SK-N-MC (cell line): ENCODE results near the gene SLC25A47.

ENCODE experiments used
- DNase-seq: peaks from one replicate; pipeline ENCODE4 v3.0.0-alpha.2; 2011; ENCODE audit warnings: low read depth, low spot score
- H3K27ac ChIP-seq: fragments of 200-600 bp; sonication (generic); 2 replicates; pipeline ENCODE4 v1.5.1; 2016; ENCODE audit warnings: mixed run types
- H3K36me3 ChIP-seq: fragments of 200-600 bp; sonication (generic); 2 replicates; pipeline ENCODE4 v1.6.1; 2017; ENCODE audit warnings: antibody characterized with exemption, low read length, mixed read lengths; ENCODE audit not compliant: insufficient read depth
- H3K4me3 ChIP-seq: fragments of 200-600 bp; sonication (generic); 2 replicates; pipeline ENCODE4 v1.5.1; 2016
- H3K9ac ChIP-seq: fragments of 200-600 bp; sonication (generic); 2 replicates; pipeline ENCODE4 v1.8.0; 2017; ENCODE audit warnings: mixed run types, mixed read lengths; ENCODE audit not compliant: insufficient read length
- H3K9me3 ChIP-seq: fragments of 200-600 bp; sonication (generic); 2 replicates; pipeline ENCODE4 v1.6.1; 2017; ENCODE audit warnings: low read depth, mild to moderate bottlenecking, antibody characterized with exemption, low read length, moderate library complexity, mixed read lengths
- EZH2 ChIP-seq: fragments of 200-600 bp; sonication (generic); IDR thresholded peaks from one replicate; pipeline ENCODE4 v1.6.1; 2017; ENCODE audit warnings: antibody characterized with exemption
- FOXP2 ChIP-seq: optimal IDR thresholded peaks from 2 replicates; pipeline ENCODE3; 2011; ENCODE audit warnings: mild to moderate bottlenecking, moderate library complexity; ENCODE audit not compliant: insufficient read depth; ENCODE audit errors: extremely low read length, control extremely low read depth
- POLR2AphosphoS5 ChIP-seq: IDR thresholded peaks from 2 replicates; pipeline ENCODE4 v1.6.1; 2012; ENCODE audit warnings: mild to moderate bottlenecking, low read depth, low read length, borderline replicate concordance

The SLC25A47 gene

GRCh38 chr14:100361626-100362025 is 38.5 kb downstream of the SLC25A47 start:
- Histone ChIP-seq H3K36me3 (peaks cover 49% of the 10 kb centered on the region), H3K4me3 (no peak overlapping the region), H3K27ac (no peak overlapping the region), H3K9ac (no peak overlapping the region), H3K9me3 (no peaks in the 10 kb centered on the region)
- TF ChIP-seq FOXP2 (no peak), POLR2AphosphoS5 (no peak), EZH2 (no peak)
- no peak for DNase-seq

- no peak for DNase-seq
- Histone ChIP-seq H3K9ac (no peak overlapping the region), H3K36me3 (peaks cover 49% of the 10 kb centered on the region), H3K4me3 (no peak overlapping the region), H3K9me3 (no peaks in the 10 kb centered on the region), H3K27ac (no peak overlapping the region)
- TF ChIP-seq POLR2AphosphoS5, result no peak
- no peak for TF ChIP-seq EZH2
- no peak for TF ChIP-seq FOXP2
These were observed 39.3 kb downstream of the SLC25A47 start for GRCh38 chr14:100362311-100362927.

DNA sequence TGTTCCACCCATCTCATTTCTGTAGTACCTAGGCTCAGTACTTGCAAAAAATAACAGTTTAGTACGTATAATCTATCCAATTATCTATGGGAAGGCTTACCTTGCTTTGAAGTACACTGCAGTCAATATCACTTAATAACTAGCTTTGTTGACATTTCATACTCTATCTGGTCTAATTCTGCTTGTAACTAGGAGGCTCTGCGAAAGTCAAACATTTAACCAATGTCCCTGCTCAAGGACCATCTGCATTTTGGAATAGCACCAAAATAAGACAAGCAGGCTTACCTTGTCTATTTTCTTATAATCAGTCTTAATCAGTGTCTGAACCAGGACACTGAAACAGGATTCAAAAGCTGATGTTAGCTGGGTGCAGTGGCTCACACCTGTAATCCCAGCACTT is 39.9 kb downstream of the SLC25A47 start:
- Histone ChIP-seq H3K4me3 (no peak overlapping the region), H3K36me3 (peaks cover 47% of the 10 kb centered on the region), H3K9me3 (no peaks in the 10 kb centered on the region), H3K27ac (no peak overlapping the region), H3K9ac (no peak overlapping the region)
- DNase-seq, result no peak
- TF ChIP-seq EZH2, result no peak
- TF ChIP-seq FOXP2, result no peak
- no peak for TF ChIP-seq POLR2AphosphoS5

DNA sequence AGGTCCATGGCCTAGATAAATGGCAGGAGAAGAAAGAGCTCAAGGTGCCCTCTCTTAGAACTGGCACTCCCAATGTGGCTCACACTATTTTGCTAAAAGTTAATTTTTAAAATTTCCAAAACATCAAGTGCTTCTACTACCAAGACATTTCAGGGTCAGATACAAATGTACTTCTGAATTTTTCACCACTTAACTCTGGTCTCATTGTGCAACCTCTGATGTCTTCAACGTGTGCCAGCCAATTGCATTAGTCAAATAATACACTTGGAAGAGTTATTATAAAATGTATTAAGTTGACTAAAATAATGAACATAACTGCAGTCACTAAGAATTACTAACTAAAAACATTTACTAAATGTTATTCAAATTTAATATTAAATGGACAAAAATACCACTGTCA is 41.3 kb downstream of the SLC25A47 start:
- no peak for TF ChIP-seq EZH2
- no peak for TF ChIP-seq FOXP2
- TF ChIP-seq POLR2AphosphoS5, result no peak
- DNase-seq, result no peak
- no peak overlapping the region for H3K27ac ChIP-seq
- no peaks in the 10 kb centered on the region for H3K9me3 ChIP-seq
- peaks cover 39% of the 10 kb centered on the region for H3K36me3 ChIP-seq
- no peak overlapping the region for H3K9ac ChIP-seq
- H3K4me3 ChIP-seq, result no peak overlapping the region

GRCh38 chr14:100365741-100366140 is 42.6 kb downstream of the SLC25A47 start:
- Histone ChIP-seq H3K4me3 (no peak overlapping the region), H3K27ac (no peak overlapping the region), H3K36me3 (peaks cover 27% of the 10 kb centered on the region; the same call in 1 of the 2 replicates), H3K9me3 (no peaks in the 10 kb centered on the region), H3K9ac (no peak overlapping the region)
- TF ChIP-seq FOXP2 (no peak), POLR2AphosphoS5 (no peak), EZH2 (no peak)
- no peak for DNase-seq

- DNase-seq, result no peak
- Histone ChIP-seq H3K36me3 (peaks cover 9% of the 10 kb centered on the region; the same call in 1 of the 2 replicates), H3K9ac (no peak overlapping the region), H3K27ac (no peak overlapping the region), H3K4me3 (no peak overlapping the region), H3K9me3 (no peaks in the 10 kb centered on the region)
- TF ChIP-seq FOXP2 (no peak), POLR2AphosphoS5 (no peak), EZH2 (no peak)
These were observed 45.9 kb downstream of the SLC25A47 start for GRCh38 chr14:100369019-100369418.

GRCh38 chr14:100370003-100370402 is 46.9 kb downstream of the SLC25A47 start:
- Histone ChIP-seq H3K27ac (no peak overlapping the region), H3K36me3 (peaks cover 9% of the 10 kb centered on the region; the same call in 1 of the 2 replicates), H3K4me3 (no peak overlapping the region), H3K9me3 (no peaks in the 10 kb centered on the region), H3K9ac (no peak overlapping the region)
- TF ChIP-seq POLR2AphosphoS5 (no peak), FOXP2 (no peak), EZH2 (no peak)
- DNase-seq, result no peak

GRCh38 chr14:100371773-100372172 is 48.6 kb downstream of the SLC25A47 start:
- Histone ChIP-seq H3K9me3 (no peaks in the 10 kb centered on the region), H3K9ac (no peak overlapping the region), H3K4me3 (no peak overlapping the region), H3K27ac (no peak overlapping the region), H3K36me3 (peaks cover 7% of the 10 kb centered on the region; the same call in 1 of the 2 replicates)
- DNase-seq, result no peak
- no peak for TF ChIP-seq FOXP2
- TF ChIP-seq POLR2AphosphoS5, result no peak
- no peak for TF ChIP-seq EZH2

GRCh38 chr14:100372357-100373048 is 49.4 kb downstream of the SLC25A47 start:
- Histone ChIP-seq H3K9ac (no peak overlapping the region), H3K4me3 (no peak overlapping the region), H3K9me3 (no peaks in the 10 kb centered on the region), H3K27ac (no peak overlapping the region), H3K36me3 (peaks cover 7% of the 10 kb centered on the region; the same call in 1 of the 2 replicates)
- DNase-seq, result no peak
- no peak for TF ChIP-seq FOXP2
- TF ChIP-seq EZH2, result no peak
- no peak for TF ChIP-seq POLR2AphosphoS5
